Activated naive CD4-positive, alpha-beta T cell treated with anti-CD3 and anti-CD28 coated beads, Interleukin-2, amount 10 ng/mL, durations not matched to agents 7 days and 5 days (primary cell): ENCODE data around the gene FKBP4.
A peak's percentile ranks its signal among the peaks of the same experiment; 100 is the strongest.

Experiments
- CTCF ChIA-PET: fragments of 350-600 bp; sonication (Branson Sonifier 250); formaldehyde crosslinking; loops from one replicate; lab custom pipeline; 2021; ENCODE audit warnings: antibody characterized with exemption; lab: Charles Lee
- DNase-seq: peaks from one replicate; pipeline ENCODE4 v3.0.0-alpha.2; 2020
- H3K27ac Mint-ChIP-seq: one replicate; pipeline ENCODE4 v1.8.0; 2021; ENCODE audit warnings: mild to moderate bottlenecking, moderate library complexity, mixed read lengths
- H3K27me3 Mint-ChIP-seq: one replicate; pipeline ENCODE4 v1.8.0; 2021; ENCODE audit warnings: mild to moderate bottlenecking, mixed read lengths
- H3K36me3 Mint-ChIP-seq: one replicate; pipeline ENCODE4 v1.8.0; 2021; ENCODE audit warnings: mixed read lengths
- H3K4me1 Mint-ChIP-seq: one replicate; pipeline ENCODE4 v1.8.0; 2021; ENCODE audit warnings: mixed read lengths
- H3K4me3 Mint-ChIP-seq: one replicate; pipeline ENCODE4 v1.8.0; 2021; ENCODE audit warnings: mild to moderate bottlenecking, moderate library complexity, mixed read lengths
- H3K9me3 Mint-ChIP-seq: one replicate; pipeline ENCODE4 v1.8.0; 2021; ENCODE audit warnings: mixed read lengths

Gene FKBP4

DNA sequence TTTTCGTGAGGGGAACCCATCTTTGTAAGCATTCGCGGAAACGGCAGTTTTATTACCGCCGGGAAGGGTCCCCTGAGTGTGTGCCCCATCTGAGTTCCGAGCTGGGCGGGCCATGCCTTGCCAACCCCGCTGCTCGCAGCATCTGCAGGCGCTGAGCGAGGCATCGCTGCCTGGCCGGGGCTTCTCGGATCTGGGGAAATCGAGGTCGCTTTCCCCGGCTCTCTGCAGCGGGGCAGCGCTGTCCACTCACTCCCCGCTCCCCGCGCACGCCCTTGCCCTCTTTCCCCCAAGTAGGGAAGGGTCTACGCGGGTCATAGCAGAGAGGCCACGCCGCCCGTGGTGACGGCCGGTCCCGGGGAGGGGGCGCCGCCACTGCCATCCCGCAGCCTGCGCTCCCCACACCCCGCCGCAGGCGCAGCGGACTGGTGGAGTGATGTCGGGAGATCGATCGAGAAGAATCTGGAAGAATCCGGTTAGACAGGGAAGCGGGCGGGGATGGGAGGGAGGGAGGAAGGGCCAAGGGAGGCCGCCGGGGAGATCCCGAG, 507 bp upstream of the FKBP4 start:
- Mint-ChIP-seq H3K27me3 (peaks cover 29% of the 10 kb centered on the region), H3K36me3 (peaks cover 15% of the 10 kb centered on the region), H3K4me1 (peaks cover 16% of the 10 kb centered on the region), H3K9me3 (no peaks in the 10 kb centered on the region), H3K4me3 (peak overlapping the region; percentile 80), H3K27ac (no peak overlapping the region)
- CTCF ChIA-PET: interaction anchor here (1.1 kb wide), 1 partner anchor 11 kb away, joined by 3 read pairs; no protein-coding TSS in a partner anchor
- no peak for DNase-seq

- H3K36me3 Mint-ChIP-seq: peaks cover 21% of the 10 kb centered on the region
- peak; percentile 83 for DNase-seq
- CTCF ChIA-PET: interaction anchor here (0.9 to 3.9 kb wide), 4 partner anchors 11 to 84 kb away, joined by 3 to 21 read pairs (median 4); partner anchors contain the start of gene ITFG2
- H3K27ac Mint-ChIP-seq: peak overlapping the region; percentile 85
- H3K27me3 Mint-ChIP-seq: peaks cover 29% of the 10 kb centered on the region
- H3K4me3 Mint-ChIP-seq: peak overlapping the region; percentile 92
- peaks cover 19% of the 10 kb centered on the region for H3K4me1 Mint-ChIP-seq
- H3K9me3 Mint-ChIP-seq: no peaks in the 10 kb centered on the region
These were observed 769 bp downstream of the FKBP4 start for GRCh38 chr12:2795291-2796186.

DNA sequence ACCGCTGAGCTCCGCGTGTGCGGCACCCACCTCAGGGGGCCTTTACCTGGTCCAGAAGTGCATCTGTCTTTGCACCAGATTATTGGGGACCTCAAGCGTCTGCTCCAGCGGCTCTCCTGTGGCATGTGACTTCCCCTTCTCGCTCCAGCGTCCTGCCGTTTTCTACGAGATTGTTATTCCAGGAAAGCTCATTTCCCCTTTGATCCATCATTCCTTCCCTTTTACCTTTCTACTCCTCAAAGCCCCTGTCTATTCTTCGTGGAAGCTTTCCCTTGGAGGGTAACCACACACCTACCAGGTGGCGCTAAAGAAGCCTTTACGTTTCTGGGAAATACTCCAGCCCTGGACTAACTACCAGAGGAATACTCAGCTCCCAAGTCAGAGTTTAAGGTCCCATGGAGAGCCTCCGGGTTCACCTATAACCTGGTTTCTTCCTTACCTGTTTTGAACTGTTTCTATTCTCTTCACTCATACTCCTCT, 1.5 kb downstream of the FKBP4 start:
- Mint-ChIP-seq H3K9me3 (no peaks in the 10 kb centered on the region), H3K36me3 (peaks cover 27% of the 10 kb centered on the region), H3K27me3 (peaks cover 26% of the 10 kb centered on the region), H3K4me1 (peaks cover 19% of the 10 kb centered on the region), H3K27ac (peak overlapping the region; percentile 85), H3K4me3 (peak overlapping the region; percentile 92)
- no peak for DNase-seq
- CTCF ChIA-PET: interaction anchor here (0.9 to 3.9 kb wide), 3 partner anchors 12 to 84 kb away, joined by 4 to 21 read pairs (median 4); partner anchors contain the start of gene ITFG2

GRCh38 chr12:2797721-2798418, 3.1 kb downstream of the FKBP4 start:
- H3K36me3 Mint-ChIP-seq: peaks cover 37% of the 10 kb centered on the region
- CTCF ChIA-PET: interaction anchor here (0.9 to 3.9 kb wide), 2 partner anchors 13 to 16 kb away, joined by 4 to 21 read pairs; partner anchors contain the start of gene ITFG2
- H3K27me3 Mint-ChIP-seq: peaks cover 20% of the 10 kb centered on the region
- peak overlapping the region; percentile 39 for H3K27ac Mint-ChIP-seq
- DNase-seq: no peak
- no peaks in the 10 kb centered on the region for H3K9me3 Mint-ChIP-seq
- H3K4me1 Mint-ChIP-seq: peaks cover 19% of the 10 kb centered on the region
- peak overlapping the region; percentile 92 for H3K4me3 Mint-ChIP-seq

GRCh38 chr12:2800046-2800570, 5.3 kb downstream of the FKBP4 start:
- no peak overlapping the region for H3K4me3 Mint-ChIP-seq
- peak overlapping the region; percentile 69 for H3K27ac Mint-ChIP-seq
- peaks cover 19% of the 10 kb centered on the region for H3K4me1 Mint-ChIP-seq
- peaks cover 52% of the 10 kb centered on the region for H3K36me3 Mint-ChIP-seq
- no peaks in the 10 kb centered on the region for H3K9me3 Mint-ChIP-seq
- no peak for DNase-seq
- no peaks in the 10 kb centered on the region for H3K27me3 Mint-ChIP-seq
- CTCF ChIA-PET: interaction anchor here (0.7 to 1.4 kb wide), 3 partner anchors 17 to 117 kb away, joined by 3 to 6 read pairs (median 4); no protein-coding TSS in a partner anchor

- H3K9me3 Mint-ChIP-seq: no peaks in the 10 kb centered on the region
- H3K4me3 Mint-ChIP-seq: no peak overlapping the region
- no peaks in the 10 kb centered on the region for H3K27me3 Mint-ChIP-seq
- CTCF ChIA-PET: interaction anchor here (1.4 kb wide), 1 partner anchor 118 kb away, joined by 6 read pairs; no protein-coding TSS in a partner anchor
- no peak overlapping the region for H3K27ac Mint-ChIP-seq
- H3K4me1 Mint-ChIP-seq: peaks cover 17% of the 10 kb centered on the region
- H3K36me3 Mint-ChIP-seq: peaks cover 56% of the 10 kb centered on the region
- no peak for DNase-seq
These were observed 6.4 kb downstream of the FKBP4 start for GRCh38 chr12:2801044-2801783.

DNA sequence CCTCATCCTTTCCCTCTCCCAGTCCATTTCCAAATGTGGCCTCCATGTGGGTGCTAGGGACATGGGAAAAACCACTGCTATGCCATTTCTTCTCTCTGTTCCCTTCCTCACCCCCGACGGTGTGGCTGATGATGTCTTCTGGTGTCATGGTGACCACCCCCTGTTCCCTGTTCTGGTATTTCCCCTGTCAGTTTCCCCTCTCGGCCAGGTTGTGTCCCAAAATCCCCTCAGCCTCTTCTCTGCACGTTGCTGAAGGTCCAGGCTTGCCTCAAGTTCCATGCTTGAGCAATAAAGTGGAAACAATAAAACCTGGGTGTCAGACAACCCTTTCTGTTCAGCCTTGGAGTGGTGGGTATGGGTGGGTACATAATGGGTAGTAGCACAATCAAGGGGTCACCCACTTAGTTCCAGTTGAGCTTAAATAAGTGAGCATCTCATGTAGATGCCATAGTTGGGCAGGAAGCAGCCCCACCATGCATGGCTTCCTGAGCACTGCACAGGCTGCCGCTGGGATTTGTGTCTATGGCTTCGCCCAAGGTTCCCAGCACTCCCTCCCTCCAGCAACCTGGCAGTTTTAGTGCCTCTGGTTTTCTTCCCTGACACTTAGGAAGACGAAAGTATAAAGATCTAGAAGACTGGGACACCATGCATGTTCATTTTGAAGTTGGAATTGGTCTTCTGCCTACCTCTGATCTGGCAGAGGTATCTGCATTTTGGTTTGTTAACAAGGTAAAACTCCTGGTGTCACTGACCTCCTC, 9.0 kb downstream of the FKBP4 start:
- H3K9me3 Mint-ChIP-seq: no peaks in the 10 kb centered on the region
- CTCF ChIA-PET: no interaction called here
- no peak overlapping the region for H3K27ac Mint-ChIP-seq
- peaks cover 44% of the 10 kb centered on the region for H3K36me3 Mint-ChIP-seq
- H3K4me1 Mint-ChIP-seq: peaks cover 3% of the 10 kb centered on the region
- no peak overlapping the region for H3K4me3 Mint-ChIP-seq
- H3K27me3 Mint-ChIP-seq: no peaks in the 10 kb centered on the region
- no peak for DNase-seq

GRCh38 chr12:2804393-2805142, 9.8 kb downstream of the FKBP4 start:
- Mint-ChIP-seq H3K27me3 (no peaks in the 10 kb centered on the region), H3K36me3 (peaks cover 38% of the 10 kb centered on the region), H3K27ac (peak overlapping the region; percentile 15), H3K4me3 (no peak overlapping the region), H3K4me1 (peaks cover under 1% of the 10 kb centered on the region), H3K9me3 (no peaks in the 10 kb centered on the region)
- CTCF ChIA-PET: interaction anchor here (1.4 kb wide), 1 partner anchor 21 kb away, joined by 3 read pairs; no protein-coding TSS in a partner anchor
- DNase-seq: no peak

DNA sequence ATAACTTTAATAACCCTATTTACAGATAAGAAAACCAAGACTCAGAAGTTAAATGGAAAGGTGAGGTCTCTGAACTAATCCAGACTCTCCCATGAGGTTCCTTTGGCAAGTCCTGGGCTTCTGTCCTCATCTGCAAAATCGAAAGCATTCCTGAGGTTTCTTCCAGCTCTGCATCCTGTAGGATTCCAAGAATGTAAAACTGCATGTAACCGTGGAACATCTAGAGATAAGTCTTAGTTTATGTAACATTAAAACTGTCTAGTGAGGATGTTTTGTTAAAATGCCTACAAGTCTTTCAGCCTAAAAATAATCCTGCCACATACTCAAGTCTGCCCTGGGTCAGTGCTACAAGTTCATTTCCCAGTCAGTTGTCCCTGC, 10.4 kb downstream of the FKBP4 start:
- CTCF ChIA-PET: interaction anchor here (1.4 kb wide), 1 partner anchor 22 kb away, joined by 3 read pairs; no protein-coding TSS in a partner anchor

DNA sequence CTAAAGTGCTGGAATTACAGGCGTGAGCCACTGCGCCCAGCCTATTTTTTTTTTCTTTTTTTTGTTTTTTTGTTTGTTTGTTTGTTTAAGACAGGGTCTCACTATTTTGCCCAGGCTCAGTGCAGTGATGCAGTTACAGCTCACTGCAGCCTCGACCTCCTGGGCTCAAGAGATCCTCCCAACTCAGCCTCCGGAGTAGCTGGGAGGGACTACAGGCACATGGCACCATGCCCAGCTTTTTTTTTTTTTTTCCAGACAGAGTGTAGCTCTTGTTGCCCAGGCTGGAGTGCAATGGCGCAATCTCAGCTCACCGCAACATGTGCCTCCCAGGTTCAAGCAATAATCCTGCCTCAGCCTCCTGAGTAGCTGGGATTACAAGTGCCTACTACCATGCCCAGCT, 11.9 kb downstream of the FKBP4 start:
- Mint-ChIP-seq H3K4me3 (no peak overlapping the region), H3K27ac (no peak overlapping the region), H3K27me3 (no peaks in the 10 kb centered on the region), H3K36me3 (peaks cover 26% of the 10 kb centered on the region), H3K4me1 (peaks cover 3% of the 10 kb centered on the region), H3K9me3 (no peaks in the 10 kb centered on the region)
- DNase-seq: no peak
- CTCF ChIA-PET: no interaction called here

More for the DNA sequence above, 10.4 kb downstream of the FKBP4 start:
- no peaks in the 10 kb centered on the region for H3K27me3 Mint-ChIP-seq
- H3K27ac Mint-ChIP-seq: no peak overlapping the region
- no peak for DNase-seq
- H3K9me3 Mint-ChIP-seq: no peaks in the 10 kb centered on the region
- peaks cover 38% of the 10 kb centered on the region for H3K36me3 Mint-ChIP-seq
- H3K4me3 Mint-ChIP-seq: no peak overlapping the region
- no peaks in the 10 kb centered on the region for H3K4me1 Mint-ChIP-seq

DNA sequence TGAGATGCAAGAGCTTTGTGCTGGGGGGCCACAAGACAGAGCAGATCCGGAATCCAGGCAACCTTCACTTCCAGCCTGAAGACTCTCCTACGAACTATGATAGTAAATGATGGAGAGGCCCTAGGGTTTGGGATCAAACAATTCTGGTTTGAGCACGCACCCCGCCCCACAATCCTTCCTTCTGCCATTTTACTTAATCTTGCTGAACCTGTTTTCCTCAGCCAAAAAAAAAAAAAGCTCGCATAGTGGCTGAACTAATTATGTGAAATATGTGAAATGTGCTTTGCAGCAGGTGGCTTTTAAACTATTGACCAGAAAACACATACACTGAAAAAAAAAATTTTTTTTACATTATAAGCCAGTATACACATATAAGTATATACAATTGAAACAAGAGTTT, 17.0 kb downstream of the FKBP4 start:
- no peak for DNase-seq
- Mint-ChIP-seq H3K9me3 (no peaks in the 10 kb centered on the region), H3K36me3 (peaks cover 4% of the 10 kb centered on the region), H3K27me3 (peaks cover 4% of the 10 kb centered on the region), H3K4me1 (peaks cover 29% of the 10 kb centered on the region), H3K4me3 (peak overlapping the region; percentile 98), H3K27ac (peak overlapping the region; percentile 95)
- CTCF ChIA-PET: interaction anchor here (0.8 kb wide), 1 partner anchor 12 kb away, joined by 3 read pairs; no protein-coding TSS in a partner anchor
